Gastroesophageal sphincter (tissue), 4 donors: ENCODE measurements around the gene TRIM63. TPM values are rescaled to one million over a fixed set of nuclear protein-coding genes. Genes with fewer than 3 reads are reported as not detected.

Experiments
- ATAC-seq: fragments of 150-250 bp; one replicate; pipeline ENCODE4 v1.9.1; 2016; ENCODE audit warnings: mild to moderate bottlenecking, moderate library complexity
- H3K27ac ChIP-seq, 4 donors: fragments of 200-600 bp; sonication (generic) in 3 of 4; 1 replicate in 3 of 4; 2 replicates in 1 of 4; pipeline ENCODE4 v1.5.1; 2016 to 2019
- H3K27me3 ChIP-seq: fragments of 200-600 bp; sonication (generic); one replicate; pipeline ENCODE4 v1.5.1; 2019
- H3K36me3 ChIP-seq, 2 donors: fragments of 200-600 bp; sonication (generic); one replicate each; pipeline ENCODE4 v1.5.1; 2019; ENCODE audit warnings: control low read depth in 1 of 2
- H3K4me1 ChIP-seq, 3 donors: fragments of 200-600 bp; sonication (generic); 1 replicate in 2 of 3; 2 replicates in 1 of 3; pipeline ENCODE4 v1.5.1; 2016 to 2019; ENCODE audit warnings: control low read depth in 2 of 3
- H3K4me3 ChIP-seq, 2 donors: fragments of 200-600 bp; sonication (generic); one replicate each; pipeline ENCODE4 v1.5.1; 2019; ENCODE audit warnings: mild to moderate bottlenecking in 1 of 2, moderate library complexity in 1 of 2
- H3K9me3 ChIP-seq, 3 donors: fragments of 200-600 bp; sonication (generic); one replicate each; pipeline ENCODE4 v1.5.1; 2017 to 2019; ENCODE audit warnings: control low read depth in 2 of 3
- EP300 ChIP-seq: sonication (generic); formaldehyde crosslinking; IDR thresholded peaks from one replicate; pipeline ENCODE4 v1.6.1; 2017; ENCODE audit warnings: antibody characterized with exemption, mild to moderate bottlenecking
- POLR2A ChIP-seq, 2 donors: fragments of 450-650 bp; IDR thresholded peaks; one replicate each; pipeline ENCODE4 v1.6.1; 2017; ENCODE audit warnings: antibody characterized with exemption in 2 of 2, mild to moderate bottlenecking in 2 of 2, moderate library complexity in 1 of 2
- POLR2AphosphoS5 ChIP-seq: sonication (generic); formaldehyde crosslinking; IDR thresholded peaks from one replicate; pipeline ENCODE4 v1.6.1; 2017; ENCODE audit warnings: antibody characterized with exemption
- WGBS, 2 donors: methylation state at CpG; one replicate each; pipeline ENCODE4 v1.1.5; 2018; ENCODE audit warnings: low coverage in 1 of 2; 5-methylcytosine and 5-hydroxymethylcytosine counted together
- total RNA-seq, 4 donors: library from RNA; depleted of rRNA; stranded (reverse); fragments of >200 nt; gene quantifications; one replicate each; pipeline ENCODE4 v1.1.0, GENCODE V29; 2016
- TF ChIP-seq, protein P1 (sequence below), 4 experiments: fragments of 200-600 bp in 2 of 4; fragments of 450-650 bp in 2 of 4; sonication (generic) in 1 of 4; IDR thresholded peaks; one replicate each; pipeline ENCODE4 v1.5.1; 2017 to 2019; ENCODE audit warnings: antibody characterized with exemption in 4 of 4, mild to moderate bottlenecking in 2 of 4, moderate library complexity in 2 of 4

TRIM63 gene
- total RNA-seq, 4 donors from 2014 or later: 0.15 to 2.3 (median 0.82) TPM

DNA sequence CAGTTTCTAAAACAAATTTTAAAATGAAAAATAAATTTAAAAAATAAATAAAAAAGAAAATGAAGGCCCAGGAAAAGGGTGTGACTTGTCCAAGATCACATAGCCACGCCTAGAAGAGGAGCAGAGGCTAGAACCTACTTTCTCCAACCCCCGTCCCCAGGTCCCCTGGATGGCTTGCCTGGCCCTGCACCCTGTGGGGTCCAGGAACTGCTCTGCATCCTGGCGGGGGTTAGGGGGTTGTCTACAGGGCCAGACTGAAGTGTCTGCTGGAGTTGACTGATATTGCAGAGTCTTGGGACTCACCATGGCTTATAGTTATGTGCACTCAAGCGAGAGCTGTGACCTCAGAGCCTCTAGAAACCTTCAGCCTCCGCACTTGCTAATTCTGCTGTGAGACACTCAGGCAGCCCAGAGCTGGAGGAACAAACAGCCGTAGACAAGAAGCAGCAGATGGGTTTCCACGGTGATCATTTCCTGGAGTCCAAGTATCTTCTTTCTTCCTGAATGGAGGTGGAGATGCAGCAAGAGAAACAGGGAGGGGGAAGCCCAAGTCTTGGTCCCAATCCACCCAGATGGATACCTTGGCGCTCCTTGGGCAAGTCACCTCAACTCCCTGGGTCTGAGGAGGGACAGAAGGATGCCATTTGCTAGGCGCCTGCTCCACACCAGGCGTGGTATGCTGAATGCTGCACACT lies 51.0 kb downstream of the TRIM63 start:
- no peak overlapping the region for H3K4me3 ChIP-seq
- H3K4me1 ChIP-seq: peaks cover 0 to 27% (median 0%) of the 10 kb centered on the region in 3 donors
- no peak for ATAC-seq
- H3K36me3 ChIP-seq: no peaks in the 10 kb centered on the region
- no peak for TF ChIP-seq EP300
- no peak for TF ChIP-seq POLR2AphosphoS5
- TF ChIP-seq, protein P1, sequence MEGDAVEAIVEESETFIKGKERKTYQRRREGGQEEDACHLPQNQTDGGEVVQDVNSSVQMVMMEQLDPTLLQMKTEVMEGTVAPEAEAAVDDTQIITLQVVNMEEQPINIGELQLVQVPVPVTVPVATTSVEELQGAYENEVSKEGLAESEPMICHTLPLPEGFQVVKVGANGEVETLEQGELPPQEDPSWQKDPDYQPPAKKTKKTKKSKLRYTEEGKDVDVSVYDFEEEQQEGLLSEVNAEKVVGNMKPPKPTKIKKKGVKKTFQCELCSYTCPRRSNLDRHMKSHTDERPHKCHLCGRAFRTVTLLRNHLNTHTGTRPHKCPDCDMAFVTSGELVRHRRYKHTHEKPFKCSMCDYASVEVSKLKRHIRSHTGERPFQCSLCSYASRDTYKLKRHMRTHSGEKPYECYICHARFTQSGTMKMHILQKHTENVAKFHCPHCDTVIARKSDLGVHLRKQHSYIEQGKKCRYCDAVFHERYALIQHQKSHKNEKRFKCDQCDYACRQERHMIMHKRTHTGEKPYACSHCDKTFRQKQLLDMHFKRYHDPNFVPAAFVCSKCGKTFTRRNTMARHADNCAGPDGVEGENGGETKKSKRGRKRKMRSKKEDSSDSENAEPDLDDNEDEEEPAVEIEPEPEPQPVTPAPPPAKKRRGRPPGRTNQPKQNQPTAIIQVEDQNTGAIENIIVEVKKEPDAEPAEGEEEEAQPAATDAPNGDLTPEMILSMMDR (IDR thresholded peaks at IDR 0.05): no peak
- TF ChIP-seq POLR2A (IDR thresholded peaks at IDR 0.05): no peak
- no peaks in the 10 kb centered on the region for H3K27me3 ChIP-seq
- WGBS, 2 donors: 68 to 73% methylated on average over 8 of the region's 10 CpGs
- no peaks in the 10 kb centered on the region for H3K9me3 ChIP-seq
- no peak overlapping the region for H3K27ac ChIP-seq

DNA sequence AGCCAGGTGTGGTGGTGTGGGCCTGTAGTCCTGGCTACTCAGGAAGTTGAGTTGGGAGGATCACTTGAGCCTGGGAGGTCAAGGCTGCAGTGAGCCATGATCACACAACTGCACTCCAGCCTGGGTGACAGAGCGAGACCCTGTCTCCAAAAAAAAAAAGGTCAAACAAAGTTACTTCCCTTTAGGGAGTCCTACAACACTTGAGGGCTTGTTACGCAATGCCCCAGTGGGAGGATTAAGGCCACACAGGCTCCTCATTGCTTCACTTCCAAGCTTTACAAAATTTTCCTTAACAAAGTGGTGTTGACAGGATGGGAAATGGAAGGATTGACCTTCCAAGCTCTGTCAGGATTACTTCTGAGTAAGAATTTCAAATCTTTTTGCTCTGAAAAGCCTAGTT lies 52.1 kb downstream of the TRIM63 start:
- TF ChIP-seq EP300: no peak
- TF ChIP-seq, protein P1 (IDR thresholded peaks at IDR 0.05): no peak
- TF ChIP-seq POLR2A (IDR thresholded peaks at IDR 0.05): no peak
- no peak for TF ChIP-seq POLR2AphosphoS5
- no peak overlapping the region for H3K27ac ChIP-seq
- peak; percentile 55 for ATAC-seq
- H3K4me3 ChIP-seq: no peak overlapping the region
- peaks cover 0 to 16% (median 0%) of the 10 kb centered on the region in 3 donors for H3K4me1 ChIP-seq
- no peaks in the 10 kb centered on the region for H3K9me3 ChIP-seq
- WGBS, 2 donors: 57 to 100% methylated on average over 1 of the region's 2 CpGs
- no peaks in the 10 kb centered on the region for H3K36me3 ChIP-seq
- no peaks in the 10 kb centered on the region for H3K27me3 ChIP-seq

DNA sequence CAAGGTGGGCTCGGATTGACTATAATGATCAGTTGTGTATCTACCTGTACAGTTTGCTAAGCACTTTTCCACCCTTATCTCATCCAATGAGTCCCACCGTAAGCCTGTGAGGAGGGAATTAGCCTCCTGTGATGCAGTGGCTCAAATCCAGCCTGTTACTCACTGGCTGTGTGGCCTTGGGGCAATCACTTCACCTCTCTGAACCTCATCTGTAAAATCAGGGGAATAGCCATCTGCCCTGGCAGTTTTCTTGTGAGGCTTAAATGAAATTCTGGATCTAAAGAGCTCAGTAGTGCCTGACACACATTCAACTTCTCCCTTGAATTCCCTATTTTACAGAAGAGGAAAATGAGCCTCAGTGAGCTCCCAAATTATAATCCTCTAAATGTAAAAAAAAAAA lies 53.3 kb downstream of the TRIM63 start:
- WGBS, 2 donors: 76 to 78% methylated on average over 2 of the region's 2 CpGs
- H3K27ac ChIP-seq: no peak overlapping the region
- no peak for ATAC-seq

DNA sequence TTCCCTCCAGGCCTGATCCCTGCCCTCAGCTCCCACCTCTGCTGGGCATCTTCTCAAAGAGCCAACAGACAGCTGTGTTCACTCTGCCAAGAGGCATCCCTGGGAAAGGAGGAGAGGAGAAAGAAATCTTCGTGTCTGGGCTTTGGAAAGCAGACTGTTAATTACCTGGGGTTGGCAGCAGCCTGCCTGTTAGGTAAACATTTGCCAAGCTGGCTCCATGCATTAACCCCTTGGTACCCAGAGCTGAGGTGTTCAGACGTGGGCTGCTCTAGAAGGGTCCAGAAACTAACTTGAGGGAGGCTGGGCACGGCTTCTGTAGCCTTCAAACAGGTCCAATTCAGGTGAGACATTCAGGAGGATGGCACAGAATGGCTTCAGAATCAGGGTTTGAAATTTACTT lies 54.6 kb downstream of the TRIM63 start:
- Histone ChIP-seq H3K4me3 (no peak overlapping the region), H3K27me3 (no peaks in the 10 kb centered on the region), H3K36me3 (no peaks in the 10 kb centered on the region), H3K9me3 (no peaks in the 10 kb centered on the region), H3K4me1 (peaks cover 0 to 12% (median 0%) of the 10 kb centered on the region in 3 donors), H3K27ac (no peak overlapping the region)
- WGBS, 2 donors: 0% methylated on average over 1 of the region's 3 CpGs; no CpG with 5 or more reads in 1 of the 2 donors
- TF ChIP-seq, protein P1 (IDR thresholded peaks at IDR 0.05): no peak
- TF ChIP-seq EP300: no peak
- TF ChIP-seq POLR2AphosphoS5: no peak
- no peak for TF ChIP-seq POLR2A (IDR thresholded peaks at IDR 0.05)
- no peak for ATAC-seq

More for the DNA sequence above, 53.3 kb downstream of the TRIM63 start:
- Histone ChIP-seq H3K4me3 (no peak overlapping the region), H3K36me3 (no peaks in the 10 kb centered on the region), H3K9me3 (no peaks in the 10 kb centered on the region), H3K27me3 (no peaks in the 10 kb centered on the region), H3K4me1 (peaks cover 0 to 12% (median 0%) of the 10 kb centered on the region in 3 donors)
- TF ChIP-seq, protein P1 (IDR thresholded peaks at IDR 0.05): no peak
- TF ChIP-seq POLR2A (IDR thresholded peaks at IDR 0.05): no peak
- no peak for TF ChIP-seq POLR2AphosphoS5
- no peak for TF ChIP-seq EP300

DNA sequence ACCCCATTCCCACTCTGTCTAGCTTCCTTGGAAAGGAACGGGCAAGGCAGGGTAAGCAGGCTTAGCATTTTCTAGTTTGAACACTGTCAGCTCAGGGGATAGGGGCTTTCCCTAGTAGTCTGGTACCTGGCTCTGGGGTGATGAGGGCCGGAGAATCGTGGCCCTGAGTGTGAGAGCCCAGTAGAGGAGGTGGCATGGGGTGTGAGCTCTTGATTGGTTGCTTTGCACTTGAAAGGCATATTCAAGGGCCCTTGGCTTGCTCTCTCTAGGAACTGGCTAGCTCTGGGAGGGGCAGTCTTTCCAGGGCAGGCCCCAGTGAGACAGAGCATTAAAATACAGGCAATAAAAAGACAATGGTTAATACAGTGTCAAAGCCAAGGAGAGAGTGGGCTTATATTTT lies 56.6 kb downstream of the TRIM63 start:
- no peak for ATAC-seq
- no peaks in the 10 kb centered on the region for H3K36me3 ChIP-seq
- H3K4me3 ChIP-seq: no peak overlapping the region
- no CpG with 5 or more reads among the region's 3 CpGs for WGBS, 2 donors
- TF ChIP-seq POLR2AphosphoS5 (no peak), POLR2A (IDR thresholded peaks at IDR 0.05) (no peak), EP300 (no peak)
- TF ChIP-seq, protein P1 (IDR thresholded peaks at IDR 0.05): no peak
- H3K9me3 ChIP-seq: no peaks in the 10 kb centered on the region
- no peaks in the 10 kb centered on the region for H3K27me3 ChIP-seq
- no peaks in the 10 kb centered on the region for H3K4me1 ChIP-seq
- no peak overlapping the region for H3K27ac ChIP-seq
